CD4-positive, alpha-beta T cell treated with Interleukin-4 for 1 hour (primary cell): ENCODE data around the gene ZNF408.

Source experiments
- DNase-seq, 2 donors: peaks; one replicate each; pipeline ENCODE4 v3.0.0-alpha.2; 2020 to 2022

Gene ZNF408

DNA sequence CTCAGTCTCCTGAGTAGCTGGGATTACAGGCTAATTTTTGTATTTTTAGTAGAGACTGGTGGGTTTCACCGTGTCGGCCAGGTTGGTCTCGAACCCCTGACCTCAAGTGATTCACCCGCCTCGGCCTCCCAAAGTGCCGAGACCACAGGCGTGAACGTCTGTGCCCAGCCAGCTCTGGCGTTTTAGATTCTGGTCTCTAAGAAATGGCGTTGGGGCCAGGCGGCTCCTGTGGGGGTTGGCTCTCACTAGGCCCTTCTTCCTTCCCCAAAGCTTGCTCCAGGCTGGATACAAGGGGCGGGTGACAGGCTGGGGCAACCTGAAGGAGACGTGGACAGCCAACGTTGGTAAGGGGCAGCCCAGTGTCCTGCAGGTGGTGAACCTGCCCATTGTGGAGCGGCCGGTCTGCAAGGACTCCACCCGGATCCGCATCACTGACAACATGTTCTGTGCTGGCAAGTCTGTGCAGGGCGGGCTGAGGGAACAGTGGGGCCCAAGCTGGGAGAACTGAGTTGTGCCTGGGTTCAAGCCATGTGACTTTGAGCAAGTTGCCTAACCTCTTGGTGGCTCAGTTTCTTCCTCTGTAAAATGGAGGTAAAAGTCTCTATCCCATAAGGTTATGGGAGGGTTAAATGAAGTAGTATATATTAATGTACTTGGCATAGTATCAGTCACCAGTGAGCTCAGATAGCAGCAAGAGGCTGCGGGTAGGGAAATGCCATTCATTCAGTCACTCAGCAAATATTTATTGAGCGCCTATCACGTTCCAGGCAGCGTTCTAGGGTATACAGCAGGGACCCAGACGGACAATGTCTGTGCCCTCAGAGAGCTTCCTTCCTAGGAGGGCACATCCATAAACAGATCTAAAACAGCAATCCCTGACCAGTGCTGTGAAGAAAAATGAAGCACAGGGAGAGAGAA lies 28.5 kb downstream of the ZNF408 start:
- DNase-seq = no peak

DNA sequence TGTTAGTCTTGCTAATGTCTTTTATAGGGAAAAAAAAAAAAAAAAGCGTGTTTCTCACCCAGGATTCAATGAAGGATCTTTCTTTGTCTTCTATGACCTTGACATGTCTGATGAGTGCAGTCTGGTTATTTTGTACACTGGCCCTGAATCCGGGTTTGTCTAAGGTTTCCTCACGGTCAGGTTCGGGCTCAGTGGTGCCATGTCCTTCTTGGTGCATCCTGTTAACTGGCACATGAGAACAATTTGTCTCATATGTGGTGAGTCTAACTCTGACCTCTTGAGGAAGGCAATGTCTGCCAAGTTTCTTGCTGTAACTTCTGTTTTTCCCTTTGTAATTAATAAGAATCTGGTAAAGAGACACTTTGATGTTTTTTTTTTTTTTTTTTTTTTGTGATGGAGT lies 30.7 kb downstream of the ZNF408 start:
- DNase-seq = no peak

DNA sequence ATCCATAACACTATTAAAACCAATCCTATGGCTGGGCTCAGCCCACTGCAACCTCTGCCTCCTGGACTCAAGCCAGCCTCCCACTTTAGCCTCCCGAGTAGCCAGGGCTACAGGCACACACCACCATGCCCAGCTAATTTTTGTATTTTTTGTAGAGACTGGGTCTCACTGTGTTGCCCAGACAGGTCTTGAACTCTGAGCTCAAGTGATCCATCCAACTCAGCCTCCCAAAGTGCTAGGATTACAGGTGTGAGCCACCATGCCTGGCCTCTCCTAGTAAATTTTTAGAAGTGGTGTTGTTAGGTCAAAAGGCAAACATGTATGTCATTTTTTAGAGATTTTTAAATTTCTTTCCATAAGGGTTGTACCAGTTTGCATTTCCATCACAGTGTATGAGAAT lies 32.4 kb downstream of the ZNF408 start:
- DNase-seq = no peak

DNA sequence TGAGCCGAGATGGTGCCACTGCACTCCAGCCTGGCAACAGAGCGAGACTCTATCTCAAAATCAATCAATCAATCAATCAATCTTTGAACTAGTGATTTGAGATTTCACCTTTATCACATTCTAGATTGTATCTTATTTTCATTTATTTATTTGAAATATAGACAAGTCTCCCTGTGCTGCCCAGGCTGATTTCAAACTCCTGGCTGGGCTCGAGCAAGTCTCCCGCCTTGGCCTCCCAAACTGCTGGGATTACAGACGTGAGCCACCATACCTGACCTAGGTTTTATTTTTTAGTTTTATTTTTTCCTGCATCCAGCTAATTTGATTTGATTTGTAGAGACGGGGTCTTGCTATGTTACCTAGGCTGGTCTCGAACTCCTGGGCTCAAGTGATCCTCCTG lies 35.3 kb downstream of the ZNF408 start:
- DNase-seq = no peak

DNA sequence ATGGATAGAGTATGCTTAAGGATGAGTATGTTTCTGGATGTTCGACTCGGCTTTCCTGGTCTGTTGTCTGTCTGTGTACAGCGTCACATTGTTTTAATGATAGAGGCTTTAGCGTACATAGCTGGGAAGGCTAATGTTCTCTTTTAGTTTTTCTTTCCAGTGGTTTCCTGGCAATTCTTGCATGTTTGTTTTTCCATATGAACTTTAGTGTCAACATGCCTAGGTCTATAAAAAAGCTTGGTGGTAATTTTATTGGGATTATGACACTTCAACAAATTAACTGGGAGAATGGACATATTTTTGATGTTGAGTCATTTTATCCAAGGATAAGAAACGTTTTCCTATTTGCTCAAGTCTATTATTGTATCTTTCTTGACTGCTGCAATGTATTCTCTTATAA lies 35.8 kb downstream of the ZNF408 start:
- no peak for DNase-seq

DNA sequence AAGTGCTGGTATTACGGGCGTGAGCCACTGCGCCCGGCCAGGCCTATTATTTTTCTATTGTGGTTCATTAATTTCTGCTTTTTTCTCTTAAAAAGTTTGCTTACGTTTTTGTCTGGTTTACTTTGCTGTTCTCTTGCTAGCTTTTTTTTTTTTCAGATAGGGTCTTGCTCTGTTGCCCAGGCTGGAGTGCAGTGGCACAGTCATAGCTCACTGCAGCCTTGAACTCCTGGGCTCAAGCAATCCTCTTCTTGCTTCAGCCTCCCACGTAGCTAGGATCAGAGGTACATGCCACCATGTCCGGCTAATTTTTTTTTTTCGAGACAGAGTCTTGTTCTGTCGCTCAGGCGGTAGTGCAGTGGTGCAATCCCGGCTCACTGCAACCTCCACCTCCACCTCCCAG lies 36.9 kb downstream of the ZNF408 start:
- DNase-seq = no peak

DNA sequence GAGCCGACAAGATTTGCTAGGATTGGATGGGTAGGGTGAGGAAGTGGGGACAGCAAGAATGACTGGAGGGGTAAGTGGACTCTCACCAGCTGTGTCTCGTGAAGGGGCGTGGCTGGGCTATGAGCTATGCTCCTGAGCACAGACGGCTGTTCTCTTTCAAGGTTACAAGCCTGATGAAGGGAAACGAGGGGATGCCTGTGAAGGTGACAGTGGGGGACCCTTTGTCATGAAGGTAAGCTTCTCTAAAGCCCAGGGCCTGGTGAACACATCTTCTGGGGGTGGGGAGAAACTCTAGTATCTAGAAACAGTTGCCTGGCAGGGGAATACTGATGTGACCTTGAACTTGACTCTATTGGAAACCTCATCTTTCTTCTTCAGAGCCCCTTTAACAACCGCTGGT lies 38.1 kb downstream of the ZNF408 start:
- DNase-seq = no peak

DNA sequence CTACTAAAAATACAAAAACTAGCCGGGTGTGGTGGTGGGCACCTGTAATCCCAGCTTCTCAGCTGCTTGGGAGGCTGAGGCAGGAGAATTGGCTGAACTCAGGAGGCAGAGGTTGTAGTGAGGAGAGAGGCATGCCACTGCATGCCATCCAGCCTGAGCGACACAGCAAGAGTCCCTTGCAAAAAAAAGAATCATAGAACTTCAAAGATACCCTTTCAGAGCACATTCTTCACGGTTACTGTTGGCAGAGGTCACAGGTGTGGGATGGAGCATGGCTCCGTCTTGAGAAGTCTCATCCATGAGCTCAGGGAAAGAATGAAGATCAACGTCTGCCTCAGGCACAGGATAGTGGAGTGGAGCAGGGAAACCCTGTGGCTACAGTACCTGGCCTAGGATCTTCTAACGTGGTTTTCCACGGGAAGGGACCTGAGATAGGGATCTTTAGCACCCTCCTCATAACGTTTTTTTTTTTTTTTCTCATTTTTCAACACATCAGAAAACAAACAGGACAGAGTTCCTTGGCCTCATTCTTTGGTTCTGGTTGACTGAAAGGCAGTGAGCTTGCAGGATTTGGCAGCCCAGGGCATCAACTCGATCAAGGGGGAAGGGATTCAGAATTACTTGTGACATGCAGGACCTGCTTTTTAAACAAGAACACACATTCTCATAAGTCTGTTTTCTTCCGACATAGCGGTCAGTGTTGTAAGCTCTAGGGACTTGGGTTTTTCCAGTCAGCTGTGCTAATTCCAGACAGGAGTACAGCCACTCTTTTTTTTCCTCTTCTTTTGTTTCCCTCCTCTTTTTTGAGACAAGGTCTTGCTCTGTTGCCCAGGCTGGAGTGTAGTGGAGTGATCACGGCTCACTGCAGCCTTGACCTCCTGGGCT lies 41.0 kb downstream of the ZNF408 start:
- no peak for DNase-seq

DNA sequence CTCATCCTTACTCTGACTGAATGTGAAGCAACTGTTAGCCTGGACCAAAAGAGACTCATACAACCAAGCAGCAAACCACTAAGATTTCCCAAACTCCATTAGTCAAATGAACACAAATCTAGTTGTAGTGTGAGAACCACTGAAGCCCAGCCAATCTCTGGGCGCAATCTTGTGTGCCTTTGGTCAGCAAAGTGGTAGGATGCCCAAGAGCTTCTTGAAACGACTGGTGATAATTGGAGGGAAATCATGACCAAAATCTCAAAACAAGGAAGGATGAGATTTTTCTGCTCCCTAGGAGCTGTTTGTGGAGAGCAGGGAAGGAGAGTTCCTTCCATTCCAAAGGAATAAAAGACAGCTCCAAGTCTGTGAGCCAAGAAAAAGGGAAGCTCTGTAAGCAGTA lies 42.2 kb downstream of the ZNF408 start:
- DNase-seq = no peak

DNA sequence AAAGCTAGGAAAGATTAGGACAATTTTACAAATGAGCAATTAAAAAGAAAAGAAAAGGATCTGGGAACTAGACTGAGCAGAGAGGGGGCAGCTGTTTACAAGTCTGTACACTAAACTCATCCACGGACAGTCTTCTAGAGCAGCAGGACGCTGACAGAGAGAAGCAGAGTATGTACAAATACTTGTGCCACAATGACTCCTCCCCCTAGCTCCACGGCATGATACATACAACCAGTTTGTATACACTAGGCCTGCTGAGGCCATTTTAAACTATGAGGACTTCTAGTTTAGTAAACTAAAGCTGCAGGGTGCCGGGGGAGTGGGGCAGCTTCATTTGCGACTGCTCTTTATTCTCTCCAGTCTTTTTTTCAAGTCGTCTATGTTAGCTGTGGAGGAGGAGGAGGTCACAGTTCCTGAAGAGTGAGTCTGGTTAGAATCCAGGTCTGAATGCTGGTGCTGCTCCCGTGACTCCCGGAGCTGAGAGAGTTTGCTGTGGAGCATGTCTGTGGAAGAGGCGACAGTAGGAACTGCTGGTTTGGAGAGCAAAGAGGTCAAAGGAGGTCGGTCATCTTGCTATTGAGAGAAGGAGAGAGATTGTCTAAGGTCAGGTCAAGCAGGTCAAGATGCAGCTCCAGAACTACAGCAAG lies 43.0 kb downstream of the ZNF408 start:
- no peak for DNase-seq

DNA sequence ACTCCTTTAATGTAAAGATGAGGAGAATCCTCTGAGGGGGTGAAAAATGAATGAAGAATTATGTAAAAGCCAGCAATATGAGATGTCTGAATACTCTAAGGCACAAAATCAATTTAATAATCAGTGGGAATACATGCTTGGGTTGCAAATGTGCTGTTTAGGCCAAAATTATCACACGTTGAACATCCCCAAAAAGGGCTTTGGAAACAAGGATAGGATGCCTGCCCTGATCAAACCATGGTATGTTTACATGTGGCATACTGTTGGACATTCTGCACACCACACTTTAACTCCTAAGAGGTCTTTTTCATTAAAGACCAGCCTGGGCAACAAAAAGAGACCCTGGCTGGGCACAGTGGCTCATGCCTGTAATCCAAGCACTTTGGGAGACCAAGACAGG lies 44.5 kb downstream of the ZNF408 start:
- no peak for DNase-seq

DNA sequence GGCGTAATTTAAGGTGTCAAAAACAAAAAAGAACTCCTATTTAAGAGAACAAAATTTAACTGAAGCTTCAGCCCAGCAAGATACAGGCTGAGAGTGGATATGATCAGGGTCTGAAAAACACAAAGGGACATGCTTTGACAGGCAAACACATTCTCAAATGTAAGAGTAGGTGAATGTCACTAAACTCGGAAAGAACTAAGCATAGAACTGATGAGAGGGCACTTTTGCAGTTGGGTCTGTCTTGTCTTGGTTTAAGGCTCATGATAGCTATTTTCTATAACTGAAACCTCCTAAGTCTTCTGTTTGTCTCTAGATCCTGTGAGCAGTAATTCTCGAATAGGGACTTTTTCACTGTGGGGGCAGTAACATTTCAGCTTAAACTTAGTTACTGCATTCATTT lies 45.2 kb downstream of the ZNF408 start:
- no peak for DNase-seq

DNA sequence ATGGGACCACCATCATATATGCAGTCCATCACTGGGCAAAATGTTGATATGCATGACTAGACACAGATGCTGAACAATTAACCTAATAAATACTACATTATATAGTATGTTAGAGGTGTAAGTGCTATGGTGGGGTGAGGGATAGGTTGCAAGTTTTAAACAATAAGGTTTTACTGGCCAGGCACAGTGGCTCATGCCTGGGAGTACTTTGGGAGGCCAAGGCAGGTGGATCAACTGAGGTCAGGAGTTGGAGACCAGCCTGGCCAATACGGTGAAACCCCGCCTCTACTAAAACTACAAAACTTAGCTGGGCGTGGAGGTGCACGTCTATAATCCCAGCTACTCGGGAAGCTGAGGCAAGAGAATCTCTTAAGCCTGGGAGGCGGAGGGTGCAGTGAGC lies 46.3 kb downstream of the ZNF408 start:
- DNase-seq = no peak
